ENCODE data around the gene EIF5.

Gene EIF5

GRCh38 chr14:103311171-103311997, 22.7 kb upstream of the EIF5 start:
- no peak for DNase-seq

- DNase-seq: no peak
Observed at GRCh38 chr14:103312006-103312635, 21.9 kb upstream of the EIF5 start.

DNA sequence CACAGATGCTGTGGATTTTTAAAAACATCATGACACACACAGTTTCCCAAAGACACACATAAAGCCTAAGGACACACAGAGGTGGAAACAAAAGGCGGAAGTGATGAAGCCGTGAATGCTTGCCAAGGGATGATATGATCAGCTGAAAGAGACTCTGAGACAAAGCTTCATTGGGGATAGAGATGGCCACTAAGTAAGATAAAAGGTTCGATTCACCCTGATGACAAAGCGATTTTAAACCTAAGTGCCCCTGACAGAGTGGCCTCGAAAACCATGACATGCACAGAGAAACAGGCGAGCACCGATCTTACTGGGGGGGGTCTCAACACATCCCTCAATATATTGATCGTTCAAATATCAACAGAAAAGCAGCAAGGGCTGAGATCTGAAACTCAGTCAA, 20.3 kb upstream of the EIF5 start:
- no peak for DNase-seq

DNA sequence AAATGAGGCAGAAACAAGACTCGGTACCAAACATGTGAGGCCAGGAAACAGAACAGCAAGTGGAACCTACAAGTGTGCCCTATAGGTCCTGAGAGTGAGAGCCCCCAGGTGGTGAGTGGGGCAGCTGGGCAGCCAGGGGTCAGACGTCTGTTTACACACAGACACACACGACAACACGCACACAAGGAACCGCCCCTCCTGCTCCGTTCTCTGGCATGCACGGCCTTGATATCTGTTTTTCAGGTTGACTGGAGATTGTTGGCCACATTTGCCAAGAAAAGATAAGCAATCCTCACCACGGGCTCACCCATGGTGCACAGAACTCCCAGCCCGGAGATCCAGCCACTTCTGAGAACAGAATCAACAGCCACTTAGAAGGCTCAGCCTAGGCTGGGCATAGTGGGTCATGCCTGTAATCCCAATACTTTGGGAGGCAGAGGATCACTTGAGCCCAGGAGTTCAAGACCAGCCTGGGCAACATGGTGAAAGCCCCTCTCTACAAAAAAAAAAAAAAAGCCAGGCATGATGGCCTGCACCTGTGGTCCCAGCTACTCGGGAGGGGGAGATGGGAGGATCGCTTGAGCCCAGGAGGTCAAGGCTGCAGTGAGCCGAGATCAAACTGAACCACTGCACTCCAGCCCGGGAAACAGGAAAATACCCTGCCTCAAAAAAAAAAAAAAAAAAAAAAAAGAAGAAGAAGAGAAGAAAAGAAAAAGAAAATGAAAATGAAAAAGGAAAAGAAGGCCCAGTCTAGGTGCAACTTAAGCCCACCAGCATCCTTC, 19.4 kb upstream of the EIF5 start:
- DNase-seq: no peak

GRCh38 chr14:103315351-103315911, 18.6 kb upstream of the EIF5 start:
- no peak for DNase-seq

GRCh38 chr14:103315941-103316340, 18.1 kb upstream of the EIF5 start:
- DNase-seq: no peak

DNA sequence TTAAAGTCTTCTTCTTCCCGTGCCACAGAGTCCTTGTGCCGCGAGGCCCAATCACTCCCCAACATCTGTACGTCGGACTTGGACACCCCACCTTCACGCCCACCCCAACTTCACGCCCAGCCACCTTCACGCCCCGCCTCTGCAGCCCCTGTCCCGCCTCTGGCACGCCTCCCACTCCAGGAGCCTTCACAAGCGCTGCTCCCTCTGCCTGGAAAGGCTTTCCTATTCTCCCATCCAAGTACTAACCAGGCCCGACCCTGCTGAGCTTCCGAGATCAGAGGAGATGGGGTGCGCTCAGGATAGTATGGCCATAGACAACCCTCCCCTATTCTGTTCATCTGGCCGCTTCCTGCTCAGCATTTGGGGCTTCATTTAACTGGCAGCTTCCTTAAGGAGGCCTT, 17.3 kb upstream of the EIF5 start:
- no peak for DNase-seq

DNA sequence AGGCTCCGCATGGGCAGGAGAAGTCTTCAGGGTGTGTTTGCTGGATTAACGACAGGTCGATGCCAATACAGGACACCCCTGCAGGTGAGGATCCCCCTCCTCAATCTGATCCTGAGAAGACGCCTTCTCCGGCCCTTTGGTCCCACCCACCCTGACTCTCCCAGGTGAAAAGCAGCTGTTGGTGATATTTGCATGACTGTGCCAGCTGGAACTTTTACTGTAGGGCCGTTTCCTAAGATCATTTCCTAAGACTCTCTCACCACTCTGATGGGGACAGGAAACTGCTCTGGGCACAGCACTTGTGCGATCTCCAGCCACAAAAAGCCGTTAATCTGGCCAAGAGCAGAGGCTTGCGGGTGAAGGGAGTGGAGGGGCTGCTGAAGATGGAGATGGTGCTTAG, 16.8 kb upstream of the EIF5 start:
- peak; percentile 63 for DNase-seq

GRCh38 chr14:103317976-103318580, 16.0 kb upstream of the EIF5 start:
- DNase-seq: no peak

DNA sequence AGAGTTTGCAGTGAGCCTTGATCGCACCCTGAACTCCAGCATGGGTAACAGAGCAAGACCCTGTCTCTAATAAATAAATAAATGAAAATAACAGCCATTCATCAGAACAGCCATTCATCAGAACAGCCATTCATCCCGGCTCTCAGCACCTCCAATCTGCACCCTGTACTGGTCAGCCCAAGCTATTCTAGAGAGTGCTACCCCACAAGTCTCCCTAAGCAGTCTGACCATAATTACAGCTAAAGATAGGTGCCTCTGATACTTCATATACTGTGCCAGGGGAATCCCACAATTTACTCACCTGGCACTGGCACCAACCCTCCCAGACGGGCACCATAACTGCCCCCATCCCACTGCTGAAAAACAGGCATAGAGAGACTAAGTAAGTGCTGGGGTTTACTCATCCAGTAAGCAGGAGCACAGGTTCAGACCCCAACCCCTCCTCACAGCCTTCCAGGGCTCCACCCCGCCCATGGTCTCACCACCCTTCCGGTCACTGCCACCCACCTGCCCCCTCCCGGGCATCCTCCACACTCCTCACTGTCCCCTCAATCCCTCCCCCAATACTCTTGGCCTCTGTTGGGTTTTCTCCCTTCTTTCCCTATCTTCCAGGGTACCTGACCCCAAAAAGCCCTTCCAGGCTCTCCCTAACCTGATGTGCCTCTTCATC, 15.2 kb upstream of the EIF5 start:
- no peak for DNase-seq

- DNase-seq: no peak
Observed at GRCh38 chr14:103319422-103319821, 14.6 kb upstream of the EIF5 start.

- no peak for DNase-seq
Observed at GRCh38 chr14:103326078-103326477, 8.0 kb upstream of the EIF5 start.

- no peak for DNase-seq
Observed at GRCh38 chr14:103328941-103329340, 5.1 kb upstream of the EIF5 start.

DNA sequence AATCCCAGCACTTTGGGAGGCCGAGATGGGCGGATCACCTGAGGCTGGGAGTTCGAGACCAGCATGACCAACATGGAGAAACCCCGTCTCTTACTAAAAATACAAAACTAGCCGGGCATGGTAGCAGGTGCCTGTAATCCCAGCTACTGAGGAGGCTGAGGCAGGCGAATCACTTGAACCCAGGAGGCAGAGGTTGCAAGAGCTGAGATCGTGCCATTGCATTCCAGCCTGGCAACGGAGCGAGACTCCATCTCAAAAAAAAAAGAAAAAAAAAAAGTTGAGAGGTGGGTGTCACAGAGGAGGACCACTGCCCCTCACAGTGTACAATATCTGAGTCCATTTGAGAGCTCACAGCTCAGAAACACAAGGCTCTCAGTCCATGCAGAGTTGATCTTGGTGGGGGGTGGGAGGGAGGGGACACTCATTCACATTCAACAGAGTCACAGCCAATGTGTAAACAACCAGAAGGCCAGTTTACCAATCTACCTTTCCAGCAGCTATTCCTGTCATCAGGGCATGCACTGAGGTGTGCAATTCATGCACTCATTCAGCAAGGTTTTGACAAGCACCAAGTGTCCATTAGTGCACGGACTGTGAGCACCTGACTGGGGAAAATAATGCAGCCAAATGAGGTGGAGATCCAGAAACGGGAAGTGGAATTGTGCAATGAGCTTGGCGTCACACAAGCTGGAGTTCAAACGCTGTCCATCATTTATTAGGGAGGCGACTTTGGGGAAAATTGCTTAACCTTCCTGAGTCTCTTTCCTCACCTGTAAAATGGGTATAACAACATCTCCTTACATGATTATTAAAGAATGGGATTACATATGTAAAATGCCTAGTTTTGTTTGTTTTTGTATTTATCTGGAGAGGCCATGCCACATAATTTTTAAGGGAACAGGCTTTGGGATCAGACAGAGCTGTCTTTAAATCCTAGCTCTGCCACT, 4.4 kb upstream of the EIF5 start:
- DNase-seq: peak; percentile 79 to 82

- DNase-seq: no peak
Observed at GRCh38 chr14:103330536-103330935, 3.5 kb upstream of the EIF5 start.

DNA sequence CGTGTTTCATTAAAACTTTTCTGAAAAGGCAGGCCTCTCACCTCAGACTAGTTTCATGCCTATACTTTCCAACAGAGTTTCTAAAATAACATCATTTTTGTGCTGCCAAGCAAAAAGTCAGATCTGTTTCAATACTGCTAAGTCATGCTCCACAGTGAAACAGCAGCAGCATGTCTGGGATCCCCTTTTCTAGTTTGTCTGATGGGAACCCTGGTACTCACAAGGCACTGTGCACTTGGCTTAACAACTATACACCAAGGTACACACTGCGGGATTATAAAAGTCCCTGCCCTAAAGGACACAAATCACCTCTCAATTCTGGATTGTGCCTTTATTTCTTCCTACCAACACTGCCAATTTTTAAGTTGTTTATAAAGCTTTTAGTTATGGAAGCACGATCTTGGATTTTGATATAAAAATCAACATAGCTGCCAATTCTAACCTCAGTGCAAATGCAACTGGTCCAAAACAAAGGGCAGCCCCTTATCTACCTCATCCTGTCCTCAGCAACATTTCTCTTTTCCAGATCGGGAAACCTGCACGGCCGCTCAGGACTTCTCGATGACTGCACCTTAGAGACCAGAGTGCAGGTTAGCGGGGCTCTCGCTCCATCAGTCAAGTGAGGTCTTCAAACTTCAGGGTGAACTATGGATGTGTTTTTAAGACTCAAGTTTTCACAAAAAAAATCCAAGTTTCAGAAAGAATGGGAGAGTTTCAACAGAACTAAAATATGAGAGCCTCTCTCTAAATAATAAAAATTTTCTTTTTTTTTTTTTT, 1.7 kb upstream of the EIF5 start:
- peak; percentile 42 to 52 for DNase-seq

DNA sequence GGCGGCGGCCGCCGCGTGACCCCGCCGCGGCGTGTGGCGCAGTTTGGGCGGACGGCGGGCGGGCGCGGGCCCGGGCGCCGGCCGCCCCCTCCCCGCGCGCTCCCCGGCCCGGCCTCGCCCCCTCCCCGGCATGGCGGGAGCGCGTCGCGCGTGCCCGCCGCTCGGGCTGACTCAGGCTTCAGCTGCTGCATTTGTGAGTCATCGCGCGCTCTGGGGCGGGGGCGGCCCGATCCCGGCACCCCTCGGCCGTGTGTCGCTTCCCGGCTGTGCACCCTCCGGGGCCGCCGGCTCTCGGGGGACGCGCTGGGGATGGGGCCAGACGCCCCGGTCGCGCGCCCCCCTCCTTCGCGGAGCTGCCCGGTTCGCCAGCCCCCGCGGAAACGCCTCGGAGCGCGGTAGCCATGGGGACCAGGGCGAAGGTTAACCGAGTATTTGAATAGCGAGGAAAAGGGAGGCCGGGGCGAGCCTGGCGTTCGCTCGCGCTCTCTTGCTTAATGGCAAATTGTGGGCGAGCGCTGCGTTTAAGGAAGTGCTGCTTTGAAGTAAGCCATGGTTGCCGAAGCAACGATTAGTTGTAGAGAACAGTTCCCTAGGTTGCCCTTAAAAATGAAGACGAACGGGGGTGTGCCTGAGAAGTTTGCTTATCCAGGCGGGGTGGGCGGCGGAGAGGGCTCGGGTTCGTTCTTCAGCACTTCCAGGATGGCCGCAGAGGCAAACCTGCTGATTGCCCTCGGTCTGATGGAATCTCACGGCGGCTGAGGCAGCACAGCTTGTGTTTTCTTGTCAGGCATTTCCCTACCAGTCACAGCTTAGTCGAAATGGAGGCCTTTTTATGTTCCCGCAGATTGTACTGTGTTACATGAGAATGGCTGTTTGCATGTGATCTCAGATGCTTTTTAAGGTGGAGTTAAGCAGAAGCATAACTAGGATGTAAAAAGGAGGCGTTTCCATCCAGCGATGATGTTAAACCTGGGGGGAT, 896 bp downstream of the EIF5 start:
- DNase-seq: peak; percentile 74 to 80

- no peak for DNase-seq
Observed at GRCh38 chr14:103336191-103336590, 2.2 kb downstream of the EIF5 start.

GRCh38 chr14:103337794-103338193, 3.8 kb downstream of the EIF5 start:
- no peak for DNase-seq

Data from AML-193 (cell line).